Measurements from ENCODE around the gene HECTD4. TPM values are rescaled to one million over a fixed set of nuclear protein-coding genes. Genes with fewer than 3 reads are reported as not detected.

HECTD4 gene
- total and polyA plus RNA-seq, 4 donors = 4.3 to 80.1 (median 25.5) TPM

- no peak overlapping the region for H3K27ac ChIP-seq (ENCODE audit: low read depth in 1 of 2, low read length in 2 of 2)
- H3K9me3 ChIP-seq (ENCODE audit: control insufficient read depth in 4 of 4, low read length in 3 of 4) = no peaks in the 10 kb centered on the region
- H3K36me3 ChIP-seq (ENCODE audit: control insufficient read depth in 4 of 4, insufficient read depth in 3 of 4, low read depth in 1 of 4, low read length in 3 of 4) = peaks cover 2 to 33% (median 15%) of the 10 kb centered on the region in 4 donors
- H3K4me3 ChIP-seq (ENCODE audit: low read depth in 1 of 3, low read length in 3 of 3) = no peak overlapping the region
- no peak for DNase-seq (ENCODE audit: low spot score)
- H3K9ac ChIP-seq (ENCODE audit: low read depth in 1 of 2, low read length in 2 of 2) = no peak overlapping the region
- TF ChIP-seq FOXA1 (IDR thresholded peaks at IDR 0.05) (no peak), YY1 (IDR thresholded peaks at IDR 0.05) (no peak), REST (IDR thresholded peaks at IDR 0.05) (no peak), RAD21 (IDR thresholded peaks at IDR 0.05) (no peak), FOXA2 (IDR thresholded peaks at IDR 0.05) (no peak), HNF4A (conservative IDR thresholded peaks at IDR 0.05) (no peak), JUND (IDR thresholded peaks at IDR 0.05) (no peak), SP1 (IDR thresholded peaks at IDR 0.05) (no peak), MAX (IDR thresholded peaks at IDR 0.05) (no peak), CTCF (IDR thresholded peaks at IDR 0.05; ENCODE audit: low read depth, low read length, missing input control) (no peak), EGR1 (IDR thresholded peaks at IDR 0.05; ENCODE audit: low read depth in 2 of 2) (no peak)
- H3K27me3 ChIP-seq (ENCODE audit: control insufficient read depth in 4 of 4, insufficient read depth in 4 of 4, low read length in 3 of 4) = no peaks in the 10 kb centered on the region
- 92% methylated on average over 3 of the region's 3 CpGs for WGBS
- no peaks in the 10 kb centered on the region for H3K4me1 ChIP-seq (ENCODE audit: control insufficient read depth in 4 of 4, insufficient read depth in 4 of 4, low read length in 3 of 4)
Measured at GRCh38 chr12:112218150-112218549, 164.1 kb downstream of the HECTD4 start.

DNA sequence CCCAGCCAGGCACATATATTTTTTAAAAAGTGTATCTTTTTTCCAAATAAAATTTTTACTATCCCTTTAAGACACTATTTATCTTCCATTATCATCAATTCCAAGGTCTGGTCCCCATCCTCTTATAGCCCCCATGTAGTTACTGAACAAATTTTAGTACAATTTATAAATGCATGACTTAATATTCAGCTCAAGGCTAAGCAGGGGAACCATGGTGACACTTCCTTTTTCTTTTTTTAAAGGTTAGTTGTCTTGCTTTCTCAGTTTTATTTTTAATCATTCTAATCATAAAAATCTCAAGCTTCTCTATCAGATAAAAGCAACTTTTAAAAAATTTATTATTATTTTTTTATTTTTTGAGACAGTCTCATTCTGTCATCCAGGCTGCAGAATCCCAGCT lies 164.6 kb downstream of the HECTD4 start:
- H3K36me3 ChIP-seq (ENCODE audit: control insufficient read depth in 4 of 4, insufficient read depth in 3 of 4, low read depth in 1 of 4, low read length in 3 of 4) = peaks cover 4 to 33% (median 15%) of the 10 kb centered on the region in 4 donors
- DNase-seq (ENCODE audit: low spot score) = no peak
- no peaks in the 10 kb centered on the region for H3K9me3 ChIP-seq (ENCODE audit: control insufficient read depth in 4 of 4, low read length in 3 of 4)
- no peaks in the 10 kb centered on the region for H3K4me1 ChIP-seq (ENCODE audit: control insufficient read depth in 4 of 4, insufficient read depth in 4 of 4, low read length in 3 of 4)
- H3K4me3 ChIP-seq (ENCODE audit: low read depth in 1 of 3, low read length in 3 of 3) = no peak overlapping the region
- H3K27me3 ChIP-seq (ENCODE audit: control insufficient read depth in 4 of 4, insufficient read depth in 4 of 4, low read length in 3 of 4) = no peaks in the 10 kb centered on the region
- H3K27ac ChIP-seq (ENCODE audit: low read depth in 1 of 2, low read length in 2 of 2) = no peak overlapping the region
- no peak overlapping the region for H3K9ac ChIP-seq (ENCODE audit: low read depth in 1 of 2, low read length in 2 of 2)
- TF ChIP-seq CTCF (IDR thresholded peaks at IDR 0.05; ENCODE audit: low read depth, low read length, missing input control) (no peak), RXRA (IDR thresholded peaks at IDR 0.05) (no peak), JUND (IDR thresholded peaks at IDR 0.05) (no peak), GABPA (IDR thresholded peaks at IDR 0.05 in 1 of 2, conservative IDR thresholded peaks at IDR 0.05 in 1 of 2) (no peak), EGR1 (IDR thresholded peaks at IDR 0.05; ENCODE audit: low read depth in 2 of 2) (no peak), SP1 (IDR thresholded peaks at IDR 0.05) (no peak), FOXA2 (IDR thresholded peaks at IDR 0.05) (no peak), MAX (IDR thresholded peaks at IDR 0.05) (no peak), REST (IDR thresholded peaks at IDR 0.05) (no peak), FOXA1 (IDR thresholded peaks at IDR 0.05) (no peak), TAF1 (conservative IDR thresholded peaks at IDR 0.05) (no peak), YY1 (IDR thresholded peaks at IDR 0.05) (no peak), NR2F2 (IDR thresholded peaks at IDR 0.05) (no peak), HNF4G (IDR thresholded peaks at IDR 0.05) (no peak), RAD21 (IDR thresholded peaks at IDR 0.05) (no peak), HNF4A (conservative IDR thresholded peaks at IDR 0.05) (no peak)
- TF ChIP-seq, protein P1, sequence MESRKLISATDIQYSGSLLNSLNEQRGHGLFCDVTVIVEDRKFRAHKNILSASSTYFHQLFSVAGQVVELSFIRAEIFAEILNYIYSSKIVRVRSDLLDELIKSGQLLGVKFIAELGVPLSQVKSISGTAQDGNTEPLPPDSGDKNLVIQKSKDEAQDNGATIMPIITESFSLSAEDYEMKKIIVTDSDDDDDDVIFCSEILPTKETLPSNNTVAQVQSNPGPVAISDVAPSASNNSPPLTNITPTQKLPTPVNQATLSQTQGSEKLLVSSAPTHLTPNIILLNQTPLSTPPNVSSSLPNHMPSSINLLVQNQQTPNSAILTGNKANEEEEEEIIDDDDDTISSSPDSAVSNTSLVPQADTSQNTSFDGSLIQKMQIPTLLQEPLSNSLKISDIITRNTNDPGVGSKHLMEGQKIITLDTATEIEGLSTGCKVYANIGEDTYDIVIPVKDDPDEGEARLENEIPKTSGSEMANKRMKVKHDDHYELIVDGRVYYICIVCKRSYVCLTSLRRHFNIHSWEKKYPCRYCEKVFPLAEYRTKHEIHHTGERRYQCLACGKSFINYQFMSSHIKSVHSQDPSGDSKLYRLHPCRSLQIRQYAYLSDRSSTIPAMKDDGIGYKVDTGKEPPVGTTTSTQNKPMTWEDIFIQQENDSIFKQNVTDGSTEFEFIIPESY (IDR thresholded peaks at IDR 0.05) = no peak

Data from liver (tissue), 9 donors.